Gastrocnemius medialis (tissue), 4 donors: ENCODE measurements around the gene NPAS3.

Experiments used
- CTCF ChIP-seq, 5 experiments: fragments of 450-650 bp in 3 of 5; fragments of 200-600 bp in 2 of 5; sonication (generic) in 2 of 5; IDR thresholded peaks in 4 of 5; conservative IDR thresholded peaks in 1 of 5; 1 replicate in 4 of 5; 2 replicates in 1 of 5; pipeline ENCODE4 v1.5.1; 2016 to 2019; ENCODE audit warnings: antibody characterized with exemption in 5 of 5, mild to moderate bottlenecking in 3 of 5, moderate library complexity in 3 of 5
- POLR2A ChIP-seq, 2 donors: fragments of 450-650 bp; IDR thresholded peaks; one replicate each; pipeline ENCODE4 v1.6.1; 2017; ENCODE audit warnings: antibody characterized with exemption in 2 of 2, mild to moderate bottlenecking in 2 of 2, moderate library complexity in 2 of 2

- no peak for TF ChIP-seq POLR2A (IDR thresholded peaks at IDR 0.05)
- TF ChIP-seq CTCF (IDR thresholded peaks at IDR 0.05 in 4 of 5, conservative IDR thresholded peaks at IDR 0.05 in 1 of 5) = no peak
Measured at GRCh38 chr14:33062476-33062875, 123.8 kb downstream of the NPAS3 start.
